Measurements from ENCODE around the gene TMEM72.

The TMEM72 gene

DNA sequence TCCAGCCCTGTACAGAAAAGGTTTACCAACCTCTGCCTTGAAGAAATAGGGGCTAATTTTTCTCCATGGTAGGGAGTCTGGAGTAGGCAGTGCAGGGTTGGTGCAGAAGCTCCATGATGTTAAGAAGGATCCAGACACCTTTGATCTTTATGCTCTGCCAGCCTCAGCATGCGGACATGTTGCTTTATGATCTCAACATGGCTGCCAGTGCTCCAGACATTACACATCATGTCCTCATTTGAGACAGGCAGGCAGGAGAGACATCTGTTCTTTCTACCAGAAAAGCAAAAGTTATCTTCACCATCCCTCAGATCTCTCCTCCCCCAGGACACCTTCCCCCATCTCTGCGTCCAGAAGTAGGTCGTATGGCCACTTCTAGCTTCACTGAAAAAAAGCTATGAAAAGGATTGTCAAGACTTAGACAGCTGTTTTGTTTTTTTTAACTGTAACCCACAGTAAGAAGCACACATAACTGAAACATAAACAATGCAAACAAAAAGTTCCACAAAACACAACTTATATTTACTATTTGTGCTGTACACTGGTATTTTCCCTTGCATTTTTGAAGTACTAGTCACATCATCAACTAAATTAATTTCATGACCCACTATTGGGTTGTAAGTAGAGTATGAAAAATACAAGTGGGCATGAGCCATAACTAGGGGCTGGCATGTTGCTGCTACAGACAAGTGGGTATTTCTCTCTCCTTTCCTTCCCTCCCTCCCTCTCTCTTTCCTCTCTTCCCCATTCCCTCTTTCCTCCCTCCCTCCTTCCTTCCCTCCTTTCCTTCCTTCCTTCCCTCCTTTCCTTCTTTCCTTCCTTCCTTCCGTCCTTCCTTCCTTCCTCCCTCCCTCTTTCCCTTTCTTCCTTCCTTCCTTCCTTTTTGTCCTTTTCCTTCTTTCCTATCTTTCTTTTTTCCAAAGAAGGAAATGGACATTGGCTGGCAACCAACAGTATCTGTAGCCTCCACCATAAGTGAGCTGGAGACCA is 45.9 kb downstream of the TMEM72 start:
- DNase-seq = no peak

DNA sequence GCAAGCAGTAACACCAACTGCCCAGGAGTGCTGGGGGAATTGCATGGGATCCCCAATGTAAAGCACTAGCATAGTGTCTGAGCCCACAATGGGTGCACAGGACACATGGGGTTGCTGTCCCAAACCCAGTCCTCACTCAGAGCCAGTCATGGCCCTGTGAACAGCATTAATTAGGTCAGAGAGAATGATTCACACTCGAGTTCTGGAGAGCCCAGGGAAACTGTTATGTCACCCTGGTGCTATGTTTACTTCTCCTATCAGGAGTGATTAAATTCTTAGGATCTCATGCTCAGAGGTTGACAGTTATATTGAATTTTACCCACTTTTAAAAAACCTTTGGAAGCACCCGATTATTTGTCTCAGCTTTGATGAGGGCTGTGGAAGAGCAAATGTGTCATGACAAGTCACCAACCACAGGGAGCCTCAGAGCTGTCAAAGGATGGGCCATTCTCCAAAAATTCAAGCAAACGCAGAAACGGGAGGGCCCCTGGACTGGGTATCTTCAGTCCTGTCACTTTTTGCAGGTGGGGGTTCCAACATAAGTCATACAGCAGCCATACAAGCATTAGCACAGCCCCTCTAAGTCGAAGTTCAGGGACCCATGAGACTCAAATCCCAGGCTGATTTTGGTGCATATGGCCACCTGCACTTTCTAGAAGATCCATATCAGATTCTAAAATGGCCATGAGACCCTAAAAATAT is 47.2 kb downstream of the TMEM72 start:
- DNase-seq = no peak

DNA sequence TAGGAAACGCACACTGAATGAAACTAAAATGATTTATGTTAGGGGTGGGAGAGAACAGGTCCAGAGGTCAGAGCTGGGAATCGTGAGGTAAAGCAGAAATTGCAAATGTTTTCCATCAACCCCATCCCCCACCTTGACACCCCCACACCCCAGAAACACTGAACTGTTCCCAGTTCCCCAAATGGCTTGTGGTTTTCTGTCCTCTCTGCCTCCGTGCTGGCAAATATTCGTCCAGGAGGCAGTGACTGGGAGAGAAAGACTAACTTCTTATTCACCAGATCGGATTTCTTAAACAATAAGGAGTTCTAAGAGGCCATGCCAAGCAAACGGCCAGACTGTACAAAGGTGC is 47.7 kb downstream of the TMEM72 start:
- no peak for DNase-seq

DNA sequence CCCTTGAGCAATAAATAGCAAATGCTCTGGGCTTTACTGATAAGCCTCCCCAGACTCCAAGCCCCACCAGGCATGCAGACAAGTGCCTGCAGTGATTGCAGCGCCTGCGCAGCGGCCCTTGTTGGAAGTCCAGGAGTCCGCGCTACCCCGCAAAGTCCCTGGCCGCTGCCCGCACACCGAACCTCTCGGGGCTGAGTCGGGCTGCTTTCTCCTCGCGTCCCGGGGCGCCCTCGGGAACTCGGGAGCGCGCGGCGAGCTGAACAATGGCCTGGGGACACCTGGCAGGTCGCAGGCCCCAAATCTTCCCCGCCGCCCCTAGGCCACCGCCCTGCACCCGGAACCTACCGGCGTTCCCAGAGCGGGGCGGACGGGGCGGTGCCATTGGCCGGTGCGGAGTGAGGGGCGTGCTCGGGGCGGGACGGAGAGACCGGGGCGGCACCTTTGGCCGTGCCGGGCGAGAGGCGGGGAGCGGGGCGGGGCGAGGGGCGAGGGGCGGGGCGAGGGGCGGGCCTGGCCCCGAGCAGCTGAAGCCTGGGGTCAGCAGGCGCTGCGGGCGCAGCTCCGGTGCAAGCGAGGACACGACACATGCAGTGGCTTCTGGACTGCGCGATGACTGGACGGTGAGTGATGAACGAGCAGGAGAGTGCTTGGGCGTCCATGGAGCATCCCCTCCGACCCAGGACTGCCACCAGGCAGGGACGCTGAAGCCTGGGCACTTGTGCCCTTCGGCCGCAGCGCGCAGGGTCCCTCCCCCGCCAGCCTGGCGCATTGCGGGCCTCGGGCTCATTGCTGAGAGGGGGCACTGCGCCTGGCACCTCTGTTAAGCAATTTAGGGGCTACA is 48.3 kb downstream of the TMEM72 start, which contains the start of gene RASSF4:
Gene RASSF4, plus strand, starts transcription at position 556 of the 841 bp plus-strand sequence. CDS start 10,401 bp downstream, outside the sequence.
- peak; percentile 20 for DNase-seq

DNA sequence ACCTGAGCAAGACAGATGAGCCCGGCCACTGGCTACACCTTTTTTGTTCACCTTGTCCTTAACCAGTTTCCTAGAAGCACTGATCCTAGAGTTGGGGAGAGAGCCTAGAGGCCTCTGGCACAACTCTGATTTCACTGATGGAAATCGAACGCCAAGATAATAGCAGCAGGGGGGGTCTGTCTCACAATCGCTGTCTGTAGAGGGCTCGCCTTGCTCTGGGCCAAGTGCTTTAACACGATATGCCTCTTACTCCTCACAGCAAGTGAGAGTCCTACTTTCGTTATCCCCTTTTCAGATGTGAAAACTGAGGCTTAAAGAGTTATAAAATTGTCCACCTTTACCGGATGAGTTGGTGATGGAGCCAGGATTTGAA is 48.9 kb downstream of the TMEM72 start:
- no peak for DNase-seq

DNA sequence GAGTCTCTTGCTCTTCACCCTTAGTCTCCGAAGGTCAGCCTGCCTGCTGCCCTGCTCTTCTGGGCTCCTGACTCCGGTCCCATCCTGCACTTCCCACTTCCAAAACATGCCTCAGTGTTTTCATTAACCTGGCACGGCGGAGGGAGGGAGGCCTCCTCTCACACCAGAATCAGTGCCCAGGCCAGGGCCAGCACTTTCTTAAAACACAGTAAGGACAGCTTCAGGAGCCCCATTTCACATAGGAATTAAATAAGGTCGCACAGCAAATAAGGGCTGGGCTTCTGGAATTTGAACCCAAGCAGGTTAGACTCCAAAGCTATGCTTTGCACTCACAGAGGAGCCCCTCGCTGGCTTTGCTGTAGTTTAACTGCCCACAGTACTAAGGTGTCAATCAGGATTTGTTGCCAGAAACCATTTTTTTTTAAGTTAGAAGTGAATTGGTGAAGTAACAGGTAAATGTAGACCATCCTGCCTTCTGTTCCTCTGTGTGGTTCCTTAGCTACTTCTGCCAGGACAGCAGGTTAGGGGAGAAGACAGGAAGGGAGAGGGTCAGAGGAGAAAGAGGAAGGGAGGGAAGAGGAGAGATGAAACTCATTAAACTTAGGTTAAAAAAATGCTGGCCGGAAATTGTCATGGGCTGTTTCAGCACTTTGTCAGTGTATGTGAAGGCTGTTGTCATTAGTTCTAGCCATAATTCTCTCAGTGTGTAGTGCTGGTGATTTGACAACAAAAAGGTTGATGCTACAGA is 49.5 kb downstream of the TMEM72 start:
- DNase-seq = no peak

DNA sequence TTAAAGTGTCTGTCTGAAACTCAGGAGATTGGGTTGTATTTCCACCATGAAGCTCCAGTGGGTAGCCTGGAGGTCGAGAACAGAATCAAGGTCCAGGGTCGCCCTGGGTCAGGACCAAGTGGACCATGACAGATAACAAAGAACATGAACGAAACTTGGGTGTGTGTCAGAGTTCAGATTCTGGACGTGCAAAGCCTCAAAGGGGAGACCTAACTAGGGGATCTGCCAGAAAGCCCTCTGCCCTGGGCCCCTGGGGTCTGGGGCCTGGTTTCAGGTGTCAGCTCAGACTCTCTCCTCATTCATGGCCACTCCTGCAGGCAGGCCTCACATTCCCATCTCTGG is 50.1 kb downstream of the TMEM72 start:
- no peak for DNase-seq

DNA sequence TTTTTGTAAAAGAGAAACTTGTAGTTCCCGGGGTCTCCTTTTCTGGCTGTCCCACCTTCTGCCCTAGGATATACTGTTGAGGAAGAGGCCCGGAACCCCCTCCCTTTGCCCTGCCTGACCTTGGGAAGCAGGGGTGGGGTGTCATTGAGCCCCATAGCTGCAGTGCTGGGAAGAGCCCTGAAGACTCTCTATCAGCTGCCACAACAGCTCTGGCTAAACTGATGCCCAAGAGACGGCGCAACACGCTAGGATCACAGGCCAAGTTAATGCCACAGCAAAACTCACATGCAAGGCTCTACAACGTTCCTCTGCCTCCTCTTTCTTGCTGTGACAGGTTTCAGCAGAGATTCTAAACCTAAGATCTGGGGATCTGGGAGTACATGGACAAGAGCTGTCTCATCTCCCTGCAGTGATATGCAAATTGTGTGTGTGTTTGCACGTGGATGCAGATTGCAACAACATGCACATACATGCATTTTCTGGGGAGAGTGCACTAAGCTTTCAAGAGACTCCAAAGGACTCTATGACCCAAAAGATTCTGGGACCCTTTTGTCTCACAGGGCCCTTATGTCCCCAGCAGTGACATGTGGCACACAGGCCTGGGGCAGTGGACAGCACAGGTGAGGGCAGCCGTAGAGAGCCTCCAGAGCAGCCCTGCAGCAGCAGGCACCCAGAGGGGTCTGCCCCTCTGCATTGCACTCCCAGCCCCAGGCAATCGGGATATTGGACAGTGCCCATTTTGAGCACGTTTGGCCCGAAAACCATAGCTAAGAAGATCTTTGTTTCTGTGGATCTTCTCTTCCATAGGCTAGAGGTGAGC is 51.0 kb downstream of the TMEM72 start:
- DNase-seq = no peak

DNA sequence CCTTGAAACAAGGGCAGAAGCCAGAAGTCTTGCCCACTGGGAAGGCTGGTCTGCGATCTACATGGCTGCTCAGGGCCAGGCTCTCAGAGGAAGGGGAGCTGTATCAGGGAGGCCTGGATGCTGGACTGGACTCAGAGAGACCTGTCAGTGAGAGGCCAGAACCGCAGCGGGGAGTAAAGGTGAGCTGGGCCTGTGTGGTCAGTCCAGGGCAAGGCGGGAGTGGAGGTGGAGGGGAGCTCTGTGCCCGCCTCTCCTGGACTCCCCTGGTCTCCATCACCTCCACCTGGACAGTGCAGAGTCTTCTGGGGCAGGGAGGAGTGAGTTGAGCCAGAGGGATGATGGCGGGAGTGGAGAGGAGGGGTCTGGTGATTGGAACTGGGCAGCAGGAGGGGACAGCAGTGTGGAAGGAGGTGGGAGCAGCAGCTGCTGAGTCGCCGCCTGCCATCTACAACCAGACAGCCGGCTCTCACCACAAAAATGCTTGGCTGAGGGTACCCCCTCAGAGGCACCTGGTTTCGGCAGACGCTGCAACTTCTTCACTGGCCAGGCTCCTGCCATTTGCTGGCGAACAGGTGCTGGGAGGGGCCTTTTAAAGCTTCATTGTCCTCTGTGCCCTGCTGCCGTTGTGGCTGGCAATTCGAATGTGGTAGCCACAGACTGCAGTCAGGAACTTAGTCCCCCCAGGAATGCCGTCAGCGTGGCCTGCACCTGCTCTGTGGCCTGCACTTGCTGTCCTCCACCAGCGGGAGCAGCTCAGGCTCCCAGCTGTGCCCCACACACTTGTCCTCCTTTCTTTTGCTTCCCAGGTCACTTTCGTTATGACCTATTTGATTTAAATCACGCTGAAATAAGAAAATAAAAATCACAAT is 52.0 kb downstream of the TMEM72 start:
- no peak for DNase-seq

DNA sequence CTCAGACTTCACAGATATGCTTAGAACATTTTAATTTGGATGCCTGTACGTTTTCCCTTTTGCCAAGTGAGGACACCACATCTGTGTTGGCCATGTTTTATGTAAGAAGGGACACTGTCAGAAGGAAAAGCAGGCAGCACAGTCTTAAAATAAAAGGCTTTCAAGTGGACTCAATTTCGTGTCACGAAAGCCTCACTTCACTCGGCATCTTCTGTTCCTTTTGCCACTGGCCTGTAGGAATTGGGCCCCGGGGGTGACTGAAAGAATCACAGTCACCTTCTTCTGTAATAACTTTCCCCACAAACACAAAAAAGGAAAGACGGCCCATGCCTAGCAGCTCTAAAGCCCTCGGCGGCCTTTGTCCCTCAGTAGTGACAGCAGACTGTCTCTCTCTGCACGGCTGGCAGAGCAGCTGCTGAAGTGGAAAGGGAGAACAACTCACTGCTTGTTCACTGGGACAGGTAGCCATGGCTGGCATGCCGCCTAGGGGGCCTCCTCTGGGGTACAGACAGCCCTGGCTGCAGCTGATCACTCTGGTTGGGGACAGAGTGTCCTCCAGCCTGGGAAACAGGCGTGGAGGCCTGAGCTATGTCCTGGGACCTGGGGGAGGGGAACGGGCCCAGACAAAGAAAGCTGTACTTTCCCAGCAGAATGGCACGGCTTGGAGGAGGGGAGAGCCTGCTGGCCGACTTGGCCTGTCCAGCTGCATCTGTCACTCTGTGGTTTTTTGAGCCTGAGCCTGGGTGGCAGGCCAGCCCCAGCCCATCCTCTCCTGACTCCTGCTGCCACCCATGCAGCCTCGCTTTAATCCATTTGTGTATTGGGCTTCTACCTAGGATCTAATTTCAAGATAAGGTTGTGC is 52.9 kb downstream of the TMEM72 start:
- DNase-seq = no peak

DNA sequence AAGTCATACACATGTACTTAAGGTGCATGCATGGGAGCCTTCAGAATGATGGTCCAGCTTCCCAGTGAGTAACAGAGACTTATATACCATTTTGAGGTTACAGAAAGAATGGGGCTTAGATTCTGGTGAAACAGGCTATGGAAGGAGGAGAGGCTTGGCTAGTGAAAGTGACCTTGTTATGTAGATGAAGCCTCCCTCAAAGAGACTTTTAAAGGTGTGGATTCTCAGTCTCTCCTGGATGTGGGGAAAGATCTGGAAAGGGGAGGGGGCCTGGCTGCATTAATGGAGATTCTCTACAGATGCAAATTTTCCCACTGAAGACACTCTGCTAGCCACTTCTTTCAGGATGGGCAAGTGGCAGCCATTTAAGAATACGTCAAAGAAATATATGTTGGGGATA is 54.0 kb downstream of the TMEM72 start:
- DNase-seq = no peak

DNA sequence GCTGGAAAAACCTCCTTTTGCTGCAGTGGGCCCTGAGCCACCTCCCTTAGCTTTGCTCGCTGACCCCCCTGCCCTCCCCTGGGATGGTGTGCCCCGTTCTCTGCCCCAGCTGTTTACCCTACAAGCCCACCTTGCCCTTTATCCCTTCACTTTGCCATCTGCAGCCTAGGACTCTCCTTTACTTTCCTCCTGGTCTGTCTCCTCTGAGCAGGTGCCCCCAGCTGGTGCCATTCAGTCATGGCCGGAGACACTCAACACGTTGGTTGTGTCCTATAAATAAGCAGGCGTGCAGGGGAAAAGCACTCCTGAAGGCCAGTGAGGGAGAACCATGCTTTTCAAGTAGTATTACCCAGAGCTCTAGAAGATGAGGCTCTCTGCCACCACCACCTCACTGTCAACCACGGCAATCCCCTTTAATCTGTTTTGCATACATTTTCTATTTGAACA is 54.5 kb downstream of the TMEM72 start:
- DNase-seq = no peak

DNA sequence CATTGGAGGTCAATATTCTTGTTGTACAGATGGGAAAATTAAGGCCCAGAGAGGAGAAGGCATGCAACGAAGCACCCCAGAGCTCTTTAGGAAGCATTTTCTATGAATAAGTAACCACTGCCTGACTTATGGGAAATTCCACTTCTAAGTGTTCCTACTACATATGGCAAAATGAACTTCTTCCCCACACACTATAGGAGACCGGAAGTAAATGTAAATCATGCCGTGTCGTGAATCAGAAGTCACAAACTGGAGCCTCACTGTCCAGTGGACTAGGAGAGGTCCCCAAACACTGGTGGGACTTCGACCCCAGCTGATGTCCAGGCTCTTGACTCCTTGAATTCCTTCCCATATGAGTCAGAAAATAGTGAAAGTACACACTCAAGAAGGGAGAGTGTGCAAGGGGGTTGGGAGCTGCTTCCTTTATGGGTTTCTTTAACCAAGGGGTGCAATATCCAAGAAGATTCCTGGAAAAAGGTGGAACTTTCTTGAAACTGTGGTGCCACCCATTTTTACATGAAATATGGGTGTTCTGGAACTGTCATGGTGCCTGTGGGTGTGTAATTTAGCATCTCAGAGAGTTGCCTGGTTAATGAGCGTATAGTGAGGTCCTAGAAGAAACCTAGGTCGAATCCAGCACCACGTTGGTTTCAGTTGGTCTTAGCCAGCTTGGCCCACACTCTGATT is 55.1 kb downstream of the TMEM72 start:
- no peak for DNase-seq

DNA sequence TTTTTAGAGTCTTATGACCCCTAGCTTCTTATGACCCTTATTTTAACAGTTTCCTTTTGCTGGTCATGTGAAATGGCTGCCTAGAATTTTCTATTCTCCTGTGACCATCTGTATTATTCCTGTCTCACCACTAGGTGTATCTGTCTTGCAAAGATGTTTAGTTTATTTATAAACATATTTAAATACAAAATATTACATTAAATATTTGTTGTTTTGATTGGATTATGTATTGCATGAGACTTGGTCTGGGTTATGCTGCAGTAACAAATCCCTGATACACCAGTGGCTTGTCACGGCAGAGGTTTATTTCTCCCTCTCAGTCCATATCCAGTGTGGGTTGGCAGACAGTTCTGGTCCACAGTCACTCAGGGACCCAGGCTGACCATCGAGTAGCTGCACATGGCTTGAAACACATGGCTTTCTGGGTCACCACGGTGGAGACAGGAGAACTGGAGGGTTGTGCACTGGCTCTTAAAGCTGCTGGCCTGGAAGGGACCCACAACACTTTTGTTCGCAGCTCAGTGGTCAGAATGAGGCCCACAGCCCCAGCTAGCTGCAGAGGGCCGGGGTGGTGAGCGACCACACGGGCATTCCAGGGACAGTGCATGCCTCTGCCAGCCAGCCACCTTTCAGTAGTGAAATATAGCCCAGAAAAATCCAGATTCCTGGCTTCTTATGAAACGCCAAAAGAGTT is 55.8 kb downstream of the TMEM72 start:
- DNase-seq = no peak

DNA sequence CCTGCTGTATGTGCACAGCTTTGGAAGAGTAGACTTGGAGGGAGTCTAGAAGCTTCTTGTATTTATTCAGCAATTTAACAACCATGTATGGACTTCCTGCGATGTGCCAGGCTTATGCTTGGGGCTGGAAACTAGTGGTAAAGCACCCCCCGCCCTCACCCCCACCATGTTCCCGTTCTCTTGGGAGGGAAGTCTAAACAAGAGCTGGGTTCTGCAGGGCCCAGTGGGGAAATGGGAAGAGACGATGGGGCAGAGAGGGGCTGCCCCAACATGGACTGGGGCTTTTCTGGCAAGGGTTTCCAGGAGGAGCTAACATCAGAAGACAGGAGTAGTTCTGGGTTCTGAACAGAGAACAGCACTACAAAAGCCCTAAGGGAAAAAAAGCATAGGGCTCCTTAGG is 56.5 kb downstream of the TMEM72 start:
- no peak for DNase-seq

DNA sequence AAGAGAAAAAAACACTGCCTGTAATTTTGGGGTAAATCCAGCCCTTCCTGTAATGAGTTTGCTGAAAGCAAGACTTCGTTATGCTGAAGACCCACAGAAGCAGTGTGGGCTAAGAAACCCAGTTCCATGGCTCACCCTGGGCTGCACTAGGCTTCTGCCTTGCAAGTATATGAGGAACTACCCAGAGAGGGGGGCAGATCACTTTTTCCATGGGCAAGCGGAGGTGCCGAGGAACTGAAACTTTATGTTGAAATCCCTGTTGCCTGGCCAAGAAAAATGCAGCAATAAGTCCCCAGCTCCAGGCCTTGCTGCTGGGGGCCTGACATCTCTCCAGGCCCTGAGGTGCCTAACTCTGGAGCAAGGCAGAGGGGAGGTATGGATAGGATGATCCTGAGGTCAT is 57.0 kb downstream of the TMEM72 start:
- DNase-seq = no peak

DNA sequence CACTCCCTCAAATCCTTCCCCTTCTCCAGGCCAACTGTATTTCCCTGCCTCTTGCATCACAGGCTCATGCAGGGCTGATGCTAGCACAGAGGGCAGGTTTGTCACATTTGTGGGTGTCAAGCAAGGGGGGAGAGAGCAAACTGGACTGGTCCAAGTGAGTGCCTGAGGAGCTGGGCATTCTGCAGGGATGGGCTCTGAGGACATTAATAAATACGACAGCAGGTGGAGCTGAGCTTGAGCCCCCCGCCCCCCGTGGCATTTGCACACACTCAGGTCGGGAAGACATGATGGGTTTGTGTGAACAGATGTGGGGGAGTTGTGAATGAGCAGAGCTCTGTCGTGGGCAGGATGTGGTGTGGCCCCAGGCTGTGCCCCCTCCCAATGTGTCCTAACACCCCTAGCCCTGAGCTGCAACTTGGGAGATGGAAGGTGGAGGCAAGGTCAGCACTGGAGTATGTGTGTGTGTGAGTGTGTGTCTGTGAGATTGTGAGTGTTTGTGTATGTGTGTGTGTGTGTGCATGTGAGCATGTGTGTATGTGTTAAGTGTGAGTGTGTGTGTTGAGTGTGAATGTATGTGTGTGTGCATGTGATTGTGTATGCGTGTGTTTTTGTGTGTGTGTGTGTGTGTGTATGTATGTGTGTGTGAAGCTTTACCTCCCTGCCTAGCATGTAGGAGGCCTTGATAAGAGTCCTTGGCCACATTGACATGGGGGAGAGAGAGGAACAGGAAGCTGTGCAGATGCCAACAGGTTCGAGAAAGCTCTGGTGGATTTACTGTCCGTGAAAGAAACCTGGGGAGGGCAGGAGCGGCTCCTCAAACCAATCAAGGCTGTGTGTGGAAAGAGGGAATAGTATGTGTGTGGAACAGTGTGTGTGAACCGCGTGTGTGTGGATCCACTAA is 57.6 kb downstream of the TMEM72 start:
- no peak for DNase-seq
